HG02588 (cell line): Measurements from ENCODE around the gene SIN3B.
"Not testable (repeated sequence)": the region's sequence is repeated elsewhere in the genome, so short reads cannot be mapped to it uniquely, and the experiment has no call there.

Experiments
- ATAC-seq: cut with Tn5 transposase; IDR thresholded peaks from one replicate; pipeline ENCODE4 v1.9.1; 2021; ENCODE audit warnings: mild to moderate bottlenecking, moderate library complexity; ENCODE audit not compliant: unreplicated experiment

SIN3B gene

DNA sequence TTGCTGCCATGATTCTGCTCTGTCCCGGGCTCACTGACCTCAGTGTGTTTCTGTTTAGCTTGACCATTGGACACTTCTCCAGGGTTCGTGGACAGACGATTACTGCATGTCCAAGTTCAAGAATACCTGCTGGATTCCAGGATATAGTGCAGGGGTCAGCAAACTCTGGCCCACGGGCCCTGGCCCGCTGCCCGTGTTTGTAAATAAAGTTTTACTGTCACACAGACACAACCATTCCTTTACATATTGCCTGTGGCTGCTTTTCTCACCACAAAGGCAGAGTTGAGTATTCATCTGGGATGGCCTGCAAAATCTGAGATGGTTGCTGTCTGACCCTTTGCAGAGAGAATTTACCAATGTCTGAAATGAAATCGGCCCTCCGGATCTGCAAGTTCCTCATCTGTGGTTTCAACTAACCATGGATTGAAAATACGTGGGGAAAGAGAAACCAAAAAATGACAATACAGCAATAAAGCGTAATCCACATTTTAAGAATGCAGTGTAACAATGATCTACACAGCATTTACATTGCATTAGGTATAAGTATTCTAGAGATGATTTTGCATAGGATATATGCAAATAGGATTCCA, 33.7 kb downstream of the SIN3B start:
- no peak for ATAC-seq

DNA sequence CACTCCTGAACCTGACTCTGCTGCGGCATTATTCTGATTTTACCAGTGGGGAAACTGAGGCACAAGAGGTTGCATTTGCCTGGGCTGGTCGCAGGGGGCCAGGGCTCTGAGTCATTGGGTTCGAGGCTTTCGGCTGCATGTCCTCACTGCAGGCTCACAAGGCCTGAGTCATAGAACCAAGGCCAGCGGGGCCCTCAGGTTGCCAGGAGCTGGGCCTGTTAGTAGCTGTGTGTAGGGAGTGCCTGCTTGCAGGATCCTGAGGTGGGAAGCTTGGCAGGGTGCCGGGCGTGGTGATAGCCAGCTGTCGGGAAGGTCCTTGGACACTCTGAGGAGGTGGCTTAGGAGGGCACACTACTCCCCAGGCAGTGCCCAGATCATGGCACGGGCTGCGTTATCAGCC, 38.0 kb downstream of the SIN3B start:
- ATAC-seq = no peak

DNA sequence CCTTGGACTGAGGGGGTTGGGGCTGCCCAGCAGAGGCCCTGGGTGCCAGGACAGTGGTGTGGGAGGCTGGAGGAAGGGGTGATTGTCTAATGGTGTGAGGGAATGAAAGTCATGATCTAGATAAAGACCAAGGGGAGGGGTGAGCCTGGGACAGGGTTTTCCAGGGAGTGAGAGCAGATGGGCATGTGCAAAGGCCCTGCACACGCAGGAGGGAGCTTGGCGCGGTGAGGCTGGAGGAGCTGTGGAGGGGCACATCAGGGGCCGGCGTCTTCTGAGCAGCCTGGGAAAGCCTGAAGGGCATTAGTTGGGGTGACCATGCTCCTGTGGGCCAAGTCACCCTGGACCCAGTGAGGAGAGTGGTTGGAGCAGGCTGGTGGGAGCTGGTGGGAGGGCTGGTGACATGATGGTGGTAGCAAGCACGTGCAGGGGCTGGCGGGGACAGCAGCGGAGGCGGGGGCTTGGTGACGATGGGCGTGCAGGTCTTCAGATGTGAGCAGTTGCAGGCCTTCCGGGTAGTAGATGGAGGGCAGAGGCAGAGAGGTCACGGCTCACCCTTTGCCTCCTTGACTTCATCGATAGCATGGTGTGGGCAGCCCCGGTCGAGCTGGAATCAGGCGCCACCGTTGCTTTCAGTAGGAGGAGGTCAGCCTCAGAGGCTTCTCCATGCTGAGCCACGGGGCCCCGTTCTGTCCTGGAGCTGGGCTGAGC, 39.4 kb downstream of the SIN3B start:
- no peak for ATAC-seq

DNA sequence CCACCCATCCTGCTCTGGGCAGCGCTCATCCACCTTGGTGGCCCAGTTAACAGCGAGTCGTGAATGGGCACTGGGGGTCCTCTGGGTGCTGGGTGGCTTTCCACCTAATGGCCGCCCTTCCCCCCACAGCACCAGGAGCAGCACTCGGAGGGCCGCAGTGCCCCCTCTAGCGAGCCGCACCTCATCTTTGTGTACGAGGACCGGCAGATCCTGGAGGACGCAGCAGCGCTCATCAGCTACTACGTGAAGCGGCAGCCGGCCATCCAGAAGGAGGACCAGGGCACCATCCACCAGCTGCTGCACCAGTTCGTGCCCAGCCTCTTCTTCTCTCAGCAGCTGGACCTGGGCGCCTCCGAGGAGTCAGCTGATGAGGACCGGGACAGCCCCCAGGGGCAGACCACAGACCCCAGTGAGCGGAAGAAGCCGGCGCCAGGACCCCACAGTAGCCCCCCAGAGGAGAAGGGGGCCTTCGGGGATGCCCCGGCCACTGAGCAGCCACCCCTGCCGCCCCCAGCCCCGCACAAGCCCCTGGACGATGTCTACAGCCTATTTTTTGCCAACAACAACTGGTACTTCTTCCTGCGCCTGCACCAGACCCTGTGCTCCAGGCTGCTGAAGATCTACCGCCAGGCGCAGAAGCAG, 40.3 kb downstream of the SIN3B start:
- ATAC-seq = no peak

DNA sequence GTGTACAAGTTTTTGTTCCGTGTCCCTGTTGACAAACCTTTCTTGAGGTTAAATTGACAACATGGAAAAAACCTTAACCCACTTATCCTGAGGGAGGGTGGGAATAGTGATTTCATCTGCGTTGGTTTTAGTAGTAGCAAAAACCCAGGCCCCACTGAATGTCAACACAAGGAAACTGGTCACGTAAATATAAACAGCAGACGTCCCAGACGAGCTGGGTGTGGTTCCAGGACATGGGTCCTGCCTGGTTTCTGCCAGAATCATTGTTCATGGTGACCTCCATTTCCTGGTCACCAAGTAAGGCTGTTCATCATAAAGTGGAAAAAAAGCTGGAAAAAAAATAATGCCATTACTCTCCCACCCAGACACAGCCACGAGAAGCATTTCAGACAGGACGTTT, 42.7 kb downstream of the SIN3B start:
- ATAC-seq = no peak

DNA sequence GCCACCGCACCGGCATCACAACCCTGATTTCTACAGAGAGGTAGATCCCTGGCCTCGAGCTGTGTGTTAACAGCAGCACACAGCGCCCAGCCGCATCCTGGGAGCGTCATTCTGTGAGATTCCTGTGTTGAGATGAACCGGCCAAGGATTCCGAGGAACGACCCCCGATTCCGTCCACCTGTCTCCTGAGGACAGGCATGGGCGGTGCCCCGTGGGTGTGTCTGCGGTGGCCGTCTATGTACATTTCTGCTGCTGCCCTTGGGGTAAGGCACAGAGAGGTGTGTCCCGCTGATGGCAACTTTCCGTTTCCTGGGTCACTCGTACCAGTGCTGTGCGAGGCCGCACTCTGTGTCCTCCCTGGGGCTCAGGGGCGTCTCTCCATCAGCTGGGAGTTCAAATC, 43.5 kb downstream of the SIN3B start:
- no peak for ATAC-seq

DNA sequence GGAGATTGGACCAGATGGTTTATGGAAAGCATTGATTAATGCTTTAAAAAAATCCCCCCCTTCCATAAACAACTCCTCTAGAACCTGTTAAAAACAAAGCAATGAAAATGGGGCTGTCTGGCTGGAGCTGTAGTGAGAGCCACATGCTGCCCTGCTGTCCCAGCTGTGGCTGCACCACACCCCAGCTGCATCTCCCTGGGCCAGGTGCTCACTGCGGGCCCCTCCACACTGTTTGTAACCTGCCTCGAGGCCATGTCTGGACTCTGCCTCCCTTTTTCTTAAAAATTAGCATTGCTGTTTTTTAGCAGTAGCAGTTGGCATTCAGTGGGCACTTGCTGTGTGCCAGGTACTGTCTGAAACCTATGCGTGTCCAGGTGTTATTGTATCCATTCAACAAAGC, 44.4 kb downstream of the SIN3B start:
- ATAC-seq = no peak

DNA sequence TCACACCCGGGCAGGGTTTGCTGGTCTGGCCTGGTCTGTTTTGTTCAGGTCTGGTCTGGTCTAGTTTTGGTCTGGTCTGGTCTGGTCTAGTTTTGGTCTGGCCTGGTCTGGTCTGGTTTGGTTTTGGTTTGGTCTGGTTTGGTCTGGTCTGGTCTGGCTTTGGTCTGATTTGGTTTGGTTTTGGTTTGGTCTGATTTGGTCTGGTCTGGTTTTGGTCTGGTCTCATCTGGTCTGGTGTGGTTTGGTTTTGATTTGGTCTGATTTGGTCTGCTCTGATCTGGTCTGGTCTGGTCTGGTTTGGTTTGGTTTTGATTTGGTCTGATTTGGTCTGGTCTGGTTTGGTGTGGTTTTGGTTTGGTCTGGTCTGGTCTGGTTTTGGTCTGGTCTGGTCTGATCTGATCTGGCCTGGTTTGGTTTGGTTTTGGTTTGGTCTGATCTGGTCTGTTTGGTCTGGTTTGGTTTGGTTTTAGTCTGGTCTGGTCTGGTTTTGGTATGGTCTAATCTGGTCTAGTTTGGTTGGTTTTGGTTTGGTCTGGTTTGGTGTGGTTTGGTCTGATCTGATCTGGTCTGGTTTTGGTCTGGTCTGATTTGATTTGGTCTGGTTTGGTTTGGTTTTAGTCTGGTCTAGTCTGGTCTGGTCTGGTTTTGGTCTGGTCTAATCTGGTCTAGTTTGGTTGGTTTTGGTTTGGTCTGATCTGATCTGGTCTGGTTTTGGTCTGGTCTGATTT, 45.2 kb downstream of the SIN3B start:
- ATAC-seq = no peak

DNA sequence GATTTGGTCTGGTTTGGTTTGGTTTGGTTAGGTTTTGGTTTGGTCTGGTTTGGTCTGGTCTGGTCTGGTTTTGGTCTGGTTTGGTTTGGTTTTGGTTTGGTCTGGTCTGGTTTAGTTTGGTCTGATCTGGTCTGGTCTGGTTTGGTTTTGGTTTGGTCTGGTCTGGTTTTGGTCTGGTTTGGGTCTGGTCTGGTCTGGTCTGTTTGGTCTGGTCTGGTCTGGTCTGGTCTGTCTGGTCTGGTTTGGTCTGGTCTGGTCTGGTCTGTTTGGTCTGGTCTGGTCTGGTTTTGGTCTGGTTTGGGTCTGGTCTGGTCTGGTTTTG, 45.7 kb downstream of the SIN3B start:
- not testable (repeated sequence) for ATAC-seq

DNA sequence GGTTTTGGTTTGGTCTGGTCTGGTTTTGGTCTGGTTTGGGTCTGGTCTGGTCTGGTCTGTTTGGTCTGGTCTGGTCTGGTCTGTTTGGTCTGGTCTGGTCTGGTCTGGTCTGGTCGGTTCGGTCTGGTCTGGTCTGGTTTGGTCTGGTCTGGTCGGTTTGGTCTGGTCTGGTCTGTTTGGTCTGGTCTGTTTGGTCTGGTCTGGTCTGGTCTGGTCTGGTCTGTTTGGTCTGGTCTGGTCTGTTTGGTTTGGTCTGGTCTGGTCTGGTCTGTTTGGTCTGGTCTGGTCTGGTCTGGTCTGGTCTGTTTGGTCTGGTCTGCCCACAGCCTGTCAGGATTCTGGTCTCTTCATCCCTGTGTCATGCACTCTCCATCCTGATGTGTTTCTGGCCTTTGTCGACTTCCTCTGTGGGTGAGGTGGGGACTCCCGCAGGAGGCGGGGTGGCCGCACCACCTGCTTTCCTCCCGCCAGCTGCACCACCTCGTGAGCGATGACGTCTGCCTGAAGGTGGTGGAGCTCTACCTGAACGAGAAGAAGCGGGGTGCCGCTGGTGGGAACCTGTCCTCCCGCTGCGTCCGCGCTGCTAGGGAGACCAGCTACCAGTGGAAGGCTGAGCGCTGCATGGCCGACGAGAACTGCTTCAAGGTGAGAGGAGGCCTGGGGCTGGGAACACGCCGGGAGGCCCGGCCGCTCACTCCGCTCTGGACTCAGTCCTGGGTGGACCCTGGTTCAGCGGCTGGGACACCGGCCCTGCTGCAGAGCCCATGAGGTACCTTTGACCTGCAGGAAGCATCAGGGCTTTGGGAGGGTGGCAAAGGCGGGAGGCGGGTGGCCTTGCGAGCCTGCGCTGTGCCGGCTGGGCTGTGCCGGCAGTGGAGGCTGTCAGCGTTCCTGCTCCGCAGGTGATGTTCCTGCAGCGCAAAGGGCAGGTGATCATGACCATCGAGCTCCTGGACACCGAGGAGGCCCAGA, 46.7 kb downstream of the SIN3B start:
- ATAC-seq = no peak

DNA sequence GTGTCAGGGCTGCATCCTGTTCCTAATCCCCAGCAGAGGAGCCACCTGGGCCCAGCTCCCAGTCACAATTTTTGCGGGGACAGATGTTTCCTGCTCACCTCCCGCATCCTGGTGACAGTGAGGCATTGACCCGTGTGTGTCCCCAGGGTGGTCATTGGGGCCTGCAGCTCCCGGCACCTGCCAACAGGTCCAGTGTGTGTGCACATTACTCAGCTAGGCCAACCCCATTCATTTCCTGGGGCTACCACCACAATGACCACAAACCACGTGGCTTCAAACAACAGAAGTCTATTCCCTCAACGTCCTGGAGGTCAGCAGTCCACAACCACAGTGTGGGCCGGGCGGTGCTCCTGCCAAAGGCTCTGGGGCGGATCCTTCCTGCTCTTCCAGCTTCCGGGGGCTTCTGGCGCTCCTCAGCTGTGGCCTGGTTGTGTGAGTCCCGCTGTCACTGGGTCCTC, 47.7 kb downstream of the SIN3B start:
- ATAC-seq = no peak

DNA sequence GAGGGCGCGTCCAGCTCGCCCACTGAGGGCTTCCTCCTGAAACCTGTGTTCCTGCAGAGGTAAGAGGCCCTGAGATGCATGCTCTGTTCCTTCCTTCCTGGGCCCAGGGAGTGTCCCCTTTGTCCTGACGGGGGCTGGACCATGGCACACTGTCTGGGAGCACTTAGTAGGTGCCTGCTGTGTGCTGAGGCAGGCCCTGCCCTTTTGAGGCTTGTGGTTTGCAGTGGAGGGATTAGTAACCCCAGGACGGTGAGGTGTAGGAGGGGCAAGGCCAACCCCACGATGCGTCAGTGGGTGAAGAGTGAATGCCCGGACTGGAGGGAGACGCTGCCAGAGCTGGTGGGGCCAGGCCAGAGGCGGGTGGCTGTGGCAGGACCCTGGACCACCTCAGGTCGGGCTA, 48.4 kb downstream of the SIN3B start:
- no peak for ATAC-seq

DNA sequence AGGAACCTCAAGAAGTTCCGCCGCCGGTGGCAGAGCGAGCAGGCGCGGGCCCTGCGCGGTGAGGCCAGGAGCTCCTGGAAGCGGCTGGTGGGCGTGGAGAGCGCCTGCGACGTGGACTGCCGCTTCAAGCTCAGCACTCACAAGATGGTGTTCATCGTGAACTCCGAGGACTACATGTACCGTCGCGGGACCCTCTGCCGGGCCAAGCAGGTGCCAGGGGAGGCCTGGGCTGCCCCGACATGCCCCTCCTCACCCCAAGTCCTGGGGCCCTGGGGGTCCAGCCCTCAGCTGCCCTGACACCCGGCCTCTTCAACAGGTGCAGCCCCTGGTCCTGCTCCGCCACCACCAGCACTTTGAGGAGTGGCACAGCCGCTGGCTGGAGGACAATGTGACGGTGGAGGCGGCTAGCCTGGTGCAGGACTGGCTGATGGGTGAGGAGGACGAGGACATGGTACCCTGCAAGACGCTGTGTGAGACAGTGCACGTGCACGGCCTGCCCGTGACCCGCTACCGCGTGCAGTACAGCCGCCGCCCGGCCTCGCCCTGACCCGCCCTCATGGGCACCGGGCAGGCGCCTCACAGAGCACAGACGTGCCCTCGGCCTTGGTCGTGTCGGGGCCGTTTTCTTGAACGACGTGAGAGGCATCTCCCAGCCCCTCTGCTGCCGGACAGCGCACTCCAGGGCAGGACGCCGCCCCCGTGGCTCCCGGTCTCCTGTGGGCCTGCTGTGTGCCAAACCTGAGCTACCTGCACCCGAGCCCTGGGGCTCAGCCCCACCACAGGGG, 49.2 kb downstream of the SIN3B start:
- no peak for ATAC-seq

DNA sequence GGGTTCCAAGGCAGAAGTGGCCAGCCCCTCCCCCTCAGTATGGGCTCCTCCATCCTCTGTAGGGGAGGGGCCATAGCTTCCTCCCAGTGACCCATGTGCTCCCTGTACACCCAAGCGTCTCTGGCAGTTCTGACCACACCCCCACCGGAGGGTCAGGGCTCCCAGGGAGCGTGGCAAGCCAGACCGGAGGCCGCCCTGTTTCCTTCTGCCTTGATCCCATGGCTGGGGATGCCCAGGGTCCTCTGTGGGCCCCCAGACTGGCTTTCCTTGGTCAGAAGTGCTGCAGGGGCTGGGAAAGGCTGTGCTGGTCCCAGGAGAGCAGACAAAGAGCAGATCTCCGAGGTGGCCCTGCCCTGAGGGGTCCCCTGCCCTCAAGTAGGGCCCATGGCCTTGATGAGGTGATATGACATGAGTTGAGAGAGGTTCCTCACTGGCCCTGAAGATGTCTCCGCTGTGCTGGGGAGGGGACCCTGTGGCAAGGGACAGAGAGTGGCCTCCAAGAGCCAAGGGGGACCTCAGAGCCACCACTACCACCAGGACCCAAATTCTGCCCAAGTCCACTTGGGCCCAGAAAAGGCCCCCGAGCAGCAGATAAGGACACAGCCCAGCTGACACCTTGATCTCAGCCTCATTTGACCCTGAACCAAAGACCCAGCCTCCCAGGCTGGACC, 51.8 kb downstream of the SIN3B start:
- ATAC-seq = no peak

DNA sequence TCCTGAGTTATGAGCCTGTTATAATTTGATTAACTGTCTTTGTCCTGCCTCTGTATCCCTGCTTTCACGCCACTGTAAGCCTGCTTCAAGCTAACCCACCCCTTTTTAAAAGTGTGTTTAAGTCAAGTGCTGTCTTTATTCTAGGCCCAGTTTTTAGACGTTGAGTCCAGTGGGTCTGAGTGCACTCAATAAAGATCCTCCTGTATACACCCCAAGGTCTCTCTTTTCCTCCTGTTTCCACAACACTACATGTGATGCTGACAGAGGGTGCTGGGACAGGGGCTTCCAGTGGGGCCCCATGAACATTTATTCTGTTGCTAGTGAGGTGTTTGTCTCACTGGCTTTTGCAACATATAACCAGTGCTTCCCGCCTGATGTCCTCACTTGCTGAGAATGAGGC, 52.9 kb downstream of the SIN3B start:
- no peak for ATAC-seq

DNA sequence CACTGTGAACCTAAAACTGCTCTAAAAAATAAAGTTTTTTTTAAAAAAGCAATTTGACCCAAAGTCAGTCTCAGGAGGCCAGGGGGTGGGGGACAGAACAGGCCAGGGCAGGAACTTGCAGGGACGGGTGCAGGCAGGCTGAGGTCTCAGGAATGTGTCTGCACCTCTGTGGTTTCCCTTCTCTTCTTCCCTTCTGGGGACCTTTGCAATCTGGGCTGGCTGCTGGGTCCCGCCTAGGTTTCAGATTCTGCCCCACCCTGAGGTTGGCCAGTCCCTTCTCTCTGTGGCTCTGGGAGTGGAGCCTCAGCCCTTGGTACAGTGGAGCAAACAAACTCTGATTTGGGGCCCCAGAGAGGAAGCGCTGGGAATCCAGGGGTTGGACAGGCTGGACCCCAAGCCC, 54.3 kb downstream of the SIN3B start:
- no peak for ATAC-seq

DNA sequence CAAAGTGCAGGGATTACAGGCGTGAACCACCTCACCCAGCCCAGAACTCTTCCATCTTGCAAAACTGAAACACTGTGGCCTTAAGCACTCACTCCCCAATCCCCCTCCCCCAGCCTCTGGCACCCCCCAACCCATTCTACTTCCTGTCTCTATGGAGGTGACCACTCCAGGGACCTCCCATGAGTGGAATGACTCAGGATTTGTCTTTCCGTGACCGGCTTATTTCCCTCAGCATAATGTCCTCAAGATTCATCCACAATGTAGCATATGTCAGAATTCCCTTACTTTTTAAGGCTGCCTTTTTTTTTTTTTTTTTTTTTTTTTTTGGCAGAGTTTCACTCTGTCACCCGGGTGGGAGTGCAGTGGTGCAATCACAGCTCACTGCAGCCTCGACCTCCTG, 56.0 kb downstream of the SIN3B start:
- no peak for ATAC-seq

DNA sequence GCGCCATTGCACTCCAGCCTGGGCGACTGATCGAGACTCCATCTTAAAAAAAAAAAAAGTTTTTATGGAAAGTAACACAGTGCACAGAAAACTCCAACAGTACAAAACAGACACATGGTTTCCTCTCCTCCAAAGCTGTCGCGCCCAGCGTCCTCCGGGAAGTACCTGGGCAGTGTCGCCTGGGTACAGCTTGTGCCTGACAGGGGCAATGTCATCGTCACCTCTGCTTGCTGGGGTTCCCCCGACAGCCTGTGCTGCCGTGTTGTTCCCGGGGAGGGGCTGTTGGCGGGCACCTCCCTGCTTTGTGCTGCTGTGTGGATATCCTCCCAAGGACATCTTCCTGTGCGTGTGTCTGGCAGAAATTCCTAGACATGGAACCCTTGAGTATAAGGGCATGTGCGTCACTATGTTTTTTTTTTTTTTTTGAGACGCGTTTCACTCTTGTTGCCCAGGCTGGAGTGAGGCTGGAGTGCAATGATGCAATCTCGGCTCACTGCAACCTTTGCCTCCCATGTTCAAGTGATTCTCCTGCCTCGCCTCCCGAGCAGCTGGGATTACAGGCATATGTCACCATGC, 57.2 kb downstream of the SIN3B start:
- no peak for ATAC-seq
